GM23338 (cell line): ENCODE data around the gene DOCK4. TPM values are rescaled to one million over a fixed set of nuclear protein-coding genes. Genes with fewer than 3 reads are reported as not detected.

Source experiments
- ATAC-seq: fragments of 200-7000 bp; cut with Tn5 transposase; 3 replicates; pipeline ENCODE4 v1.9.1; 2020
- DNase-seq: peaks from one replicate; pipeline ENCODE4 v3.0.0-alpha.2; 2015; ENCODE audit warnings: low spot score
- H2AFZ ChIP-seq: fragments of 200-600 bp; sonication (generic); 2 replicates; pipeline ENCODE4 v1.8.0; 2016; ENCODE audit warnings: antibody characterized with exemption, mild to moderate bottlenecking, moderate library complexity
- H3F3A ChIP-seq: fragments of 200-600 bp; sonication (generic); replicated peaks from 2 replicates; pipeline ENCODE4 v1.8.0; 2017; ENCODE audit warnings: antibody characterized with exemption, mixed run types, low read depth
- H3K27ac ChIP-seq: fragments of 200-600 bp; sonication (generic); 2 replicates; pipeline ENCODE4 v1.6.1; 2016; ENCODE audit warnings: low read depth
- H3K27me3 ChIP-seq: fragments of 200-600 bp; sonication (generic); 2 replicates; pipeline ENCODE4 v1.8.0; 2016; ENCODE audit warnings: mild to moderate bottlenecking, mixed run types, moderate library complexity; ENCODE audit not compliant: insufficient read depth
- H3K36me3 ChIP-seq: fragments of 200-600 bp; sonication (generic); 2 replicates; pipeline ENCODE4 v1.8.0; 2016; ENCODE audit warnings: mild to moderate bottlenecking; ENCODE audit not compliant: insufficient read depth
- H3K4me1 ChIP-seq: fragments of 200-600 bp; sonication (generic); 2 replicates; pipeline ENCODE4 v1.8.0; 2016; ENCODE audit warnings: mild to moderate bottlenecking, moderate library complexity; ENCODE audit not compliant: insufficient read depth
- H3K4me2 ChIP-seq: fragments of 200-600 bp; sonication (generic); 2 replicates; pipeline ENCODE4 v1.7.1; 2017; ENCODE audit warnings: mixed run types
- H3K4me3 ChIP-seq: fragments of 200-600 bp; sonication (generic); 2 replicates; pipeline ENCODE4 v1.6.1; 2016; ENCODE audit warnings: mixed run types
- H3K79me2 ChIP-seq: fragments of 200-600 bp; sonication (generic); replicated peaks from 2 replicates; pipeline ENCODE4 v1.8.0; 2017; ENCODE audit warnings: mild to moderate bottlenecking; ENCODE audit not compliant: insufficient read depth
- H3K9me2 ChIP-seq: fragments of 200-600 bp; sonication (generic); 2 replicates; pipeline ENCODE4 v1.8.0; 2017; ENCODE audit not compliant: insufficient read depth
- H4K20me1 ChIP-seq: fragments of 200-600 bp; sonication (generic); replicated peaks from 2 replicates; pipeline ENCODE4 v1.8.0; 2017; ENCODE audit warnings: mild to moderate bottlenecking; ENCODE audit not compliant: insufficient read depth
- H3K27ac Mint-ChIP-seq: 2 replicates; pipeline ENCODE4 v1.8.0; 2020; ENCODE audit warnings: inconsistent platforms, mild to moderate bottlenecking, moderate library complexity, mixed read lengths
- H3K27me3 Mint-ChIP-seq: 3 replicates; pipeline ENCODE4 v1.8.0; 2022; ENCODE audit warnings: low read depth, mild to moderate bottlenecking, moderate library complexity, mixed read lengths, inconsistent platforms; ENCODE audit not compliant: insufficient read depth, poor library complexity
- H3K36me3 Mint-ChIP-seq: 3 replicates; pipeline ENCODE4 v1.8.0; 2021; ENCODE audit warnings: low read depth, mild to moderate bottlenecking, inconsistent platforms, moderate library complexity, mixed read lengths
- H3K4me1 Mint-ChIP-seq: 3 replicates; pipeline ENCODE4 v1.8.0; 2020; ENCODE audit warnings: mild to moderate bottlenecking, inconsistent platforms, mixed read lengths
- H3K4me3 Mint-ChIP-seq: 3 replicates; pipeline ENCODE4 v1.8.0; 2021; ENCODE audit warnings: moderate library complexity, mild to moderate bottlenecking, inconsistent platforms, mixed read lengths
- H3K9me3 Mint-ChIP-seq: 3 replicates; pipeline ENCODE4 v1.8.0; 2020; ENCODE audit warnings: moderate library complexity, mild to moderate bottlenecking, inconsistent platforms, mixed read lengths
- ETS1 ChIP-seq: IDR thresholded peaks from 2 replicates; pipeline ENCODE4 v1.6.1; 2016; ENCODE audit warnings: antibody characterized with exemption
- EZH2 ChIP-seq: fragments of 200-600 bp; sonication (generic); IDR thresholded peaks from one replicate; pipeline ENCODE4 v1.8.0; 2017; ENCODE audit warnings: antibody characterized with exemption, mild to moderate bottlenecking, low read depth; ENCODE audit not compliant: unreplicated experiment
- EZH2phosphoT487 ChIP-seq: fragments of 200-600 bp; sonication (generic); IDR thresholded peaks from one replicate; pipeline ENCODE4 v1.8.1; 2018; ENCODE audit warnings: antibody characterized with exemption; ENCODE audit not compliant: unreplicated experiment
- REST ChIP-seq: IDR thresholded peaks from one replicate; pipeline ENCODE4 v1.6.1; 2018; ENCODE audit warnings: antibody characterized with exemption; ENCODE audit not compliant: unreplicated experiment
- STAT1 ChIP-seq: IDR thresholded peaks from one replicate; pipeline ENCODE4 v1.6.1; 2016; ENCODE audit warnings: antibody characterized with exemption; ENCODE audit not compliant: unreplicated experiment
- ZNF114 ChIP-seq: fragments of 250-450 bp; sonication (Bioruptor Pico); IDR thresholded peaks from 2 replicates; pipeline ENCODE4 v1.5.0; 2020; ENCODE audit warnings: mild to moderate bottlenecking, moderate library complexity
- ZNF462 ChIP-seq: fragments of 250-450 bp; sonication (Bioruptor Pico); IDR thresholded peaks from 2 replicates; pipeline ENCODE4 v1.5.0; 2020; ENCODE audit warnings: mild to moderate bottlenecking, moderate library complexity
- polyA plus RNA-seq: library from polyadenylated mRNA; unstranded; fragments of >200 nt; fragmentation: Nextera tagmentation; extraction: Ambion mirVana; gene quantifications from 2 replicates; pipeline ENCODE4 v1.2.1, GENCODE V29; 2016
- total RNA-seq: library from RNA; depleted of rRNA; stranded (reverse); fragments of >200 nt; shearing (Covaris generic); gene quantifications from 2 replicates; pipeline ENCODE4 v1.2.3, GENCODE V29; 2014

DOCK4 gene
- total and polyA plus RNA-seq, 2 experiments from 2014 or later, result 6.3 to 33.8 TPM

GRCh38 chr7:112056409-112056808 is 149.8 kb downstream of the DOCK4 start (continued):
- TF ChIP-seq ETS1 (no peak), STAT1 (no peak), EZH2 (no peak), EZH2phosphoT487 (no peak), ZNF462 (no peak), ZNF114 (CRISPR knock-in tag) (no peak)

- no peaks in the 10 kb centered on the region for H3K9me3 Mint-ChIP-seq
- no peak overlapping the region for H3K4me3 ChIP-seq
- no peaks in the 10 kb centered on the region for H3K36me3 ChIP-seq
- peaks cover 10% of the 10 kb centered on the region for H3K4me1 ChIP-seq
- DNase-seq (no peak), ATAC-seq (no peak)
- H3K4me1 Mint-ChIP-seq, result peaks cover 33% of the 10 kb centered on the region
- H3K27me3 ChIP-seq, result no peaks in the 10 kb centered on the region
- no peaks in the 10 kb centered on the region for H3F3A ChIP-seq
- H4K20me1 ChIP-seq, result 0 out of 2 replicates have a peak, but pooled peaks cover 5% of the 10 kb centered on the region
- no peak overlapping the region for H3K27ac Mint-ChIP-seq
- no peak overlapping the region for H3K4me2 ChIP-seq
- H3K9me2 ChIP-seq, result no peaks in the 10 kb centered on the region
- H3K27me3 Mint-ChIP-seq, result peaks cover 2% of the 10 kb centered on the region
- H3K79me2 ChIP-seq, result peaks cover 30% of the 10 kb centered on the region
- H3K27ac ChIP-seq, result no peak overlapping the region
- no peak overlapping the region for H3K4me3 Mint-ChIP-seq
- H2AFZ ChIP-seq, result no peak overlapping the region
- H3K36me3 Mint-ChIP-seq, result no peaks in the 10 kb centered on the region
- TF ChIP-seq REST, result no peak
These were observed 152.5 kb downstream of the DOCK4 start for GRCh38 chr7:112053737-112054069.
